Stimulated activated CD8-positive, alpha-beta memory T cell treated with anti-CD3 and anti-CD28 coated beads, Interleukin-15, amount 100 ng/mL, for 1 hour (primary cell): ENCODE results near the gene CORO1A.
"Not testable (repeated sequence)": the region's sequence is repeated elsewhere in the genome, so short reads cannot be mapped to it uniquely, and the experiment has no call there.

Experiments
- DNase-seq: peaks from one replicate; pipeline ENCODE4 v3.0.0-alpha.2; 2020; ENCODE audit warnings: low read depth

The CORO1A gene

GRCh38 chr16:30183233-30184095 is at the start of gene CORO1A:
Gene CORO1A (plus strand): TSS chr16:30183602. CDS start chr16:30185210, 1,608 bp downstream.
- peak; percentile 61 for DNase-seq

- no peak for DNase-seq
Measured at GRCh38 chr16:30136971-30137605, 46.3 kb upstream of the CORO1A start.

- no peak for DNase-seq
Measured at GRCh38 chr16:30137897-30138296, 45.5 kb upstream of the CORO1A start.

GRCh38 chr16:30139583-30140481 is 43.6 kb upstream of the CORO1A start:
- DNase-seq: no peak

GRCh38 chr16:30141750-30142149 is 41.7 kb upstream of the CORO1A start:
- no peak for DNase-seq

GRCh38 chr16:30142672-30143346 is 40.6 kb upstream of the CORO1A start:
- DNase-seq: no peak

- DNase-seq: no peak
Measured at GRCh38 chr16:30143347-30143702, 40.1 kb upstream of the CORO1A start.

- DNase-seq: no peak
Measured at GRCh38 chr16:30144017-30144416, 39.4 kb upstream of the CORO1A start.

- DNase-seq: no peak
Measured at GRCh38 chr16:30144917-30145316, 38.5 kb upstream of the CORO1A start.

GRCh38 chr16:30145657-30146056 is 37.7 kb upstream of the CORO1A start:
- no peak for DNase-seq

GRCh38 chr16:30147843-30148510 is 35.4 kb upstream of the CORO1A start:
- no peak for DNase-seq

GRCh38 chr16:30149250-30149930 is 34.0 kb upstream of the CORO1A start:
- no peak for DNase-seq

GRCh38 chr16:30151091-30151490 is 32.3 kb upstream of the CORO1A start:
- DNase-seq: no peak

- no peak for DNase-seq
Measured at GRCh38 chr16:30152517-30152916, 30.9 kb upstream of the CORO1A start.

GRCh38 chr16:30155188-30155587 is 28.2 kb upstream of the CORO1A start:
- DNase-seq: no peak

GRCh38 chr16:30157214-30157613 is 26.2 kb upstream of the CORO1A start:
- no peak for DNase-seq

- no peak for DNase-seq
Measured at GRCh38 chr16:30163538-30163937, 19.9 kb upstream of the CORO1A start.

GRCh38 chr16:30166202-30166902 is 17.1 kb upstream of the CORO1A start:
- DNase-seq: no peak

GRCh38 chr16:30168746-30169145 is 14.7 kb upstream of the CORO1A start:
- not testable (repeated sequence) for DNase-seq

GRCh38 chr16:30169416-30169815 is 14.0 kb upstream of the CORO1A start:
- DNase-seq: not testable (repeated sequence)
